C4-2B (cell line): ENCODE measurements around the gene CPSF4L.

Experiments
- ZFX ChIP-seq: fragments of 450-650 bp; IDR thresholded peaks from 2 replicates; pipeline ENCODE4 v1.6.1; 2017
- TF ChIP-seq, protein P1 (sequence below): fragments of 450-650 bp; conservative IDR thresholded peaks from 2 replicates; pipeline ENCODE4 v1.5.1; 2017; ENCODE audit warnings: mild to moderate bottlenecking

- TF ChIP-seq, protein P1, sequence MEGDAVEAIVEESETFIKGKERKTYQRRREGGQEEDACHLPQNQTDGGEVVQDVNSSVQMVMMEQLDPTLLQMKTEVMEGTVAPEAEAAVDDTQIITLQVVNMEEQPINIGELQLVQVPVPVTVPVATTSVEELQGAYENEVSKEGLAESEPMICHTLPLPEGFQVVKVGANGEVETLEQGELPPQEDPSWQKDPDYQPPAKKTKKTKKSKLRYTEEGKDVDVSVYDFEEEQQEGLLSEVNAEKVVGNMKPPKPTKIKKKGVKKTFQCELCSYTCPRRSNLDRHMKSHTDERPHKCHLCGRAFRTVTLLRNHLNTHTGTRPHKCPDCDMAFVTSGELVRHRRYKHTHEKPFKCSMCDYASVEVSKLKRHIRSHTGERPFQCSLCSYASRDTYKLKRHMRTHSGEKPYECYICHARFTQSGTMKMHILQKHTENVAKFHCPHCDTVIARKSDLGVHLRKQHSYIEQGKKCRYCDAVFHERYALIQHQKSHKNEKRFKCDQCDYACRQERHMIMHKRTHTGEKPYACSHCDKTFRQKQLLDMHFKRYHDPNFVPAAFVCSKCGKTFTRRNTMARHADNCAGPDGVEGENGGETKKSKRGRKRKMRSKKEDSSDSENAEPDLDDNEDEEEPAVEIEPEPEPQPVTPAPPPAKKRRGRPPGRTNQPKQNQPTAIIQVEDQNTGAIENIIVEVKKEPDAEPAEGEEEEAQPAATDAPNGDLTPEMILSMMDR, result no peak
- TF ChIP-seq ZFX, result no peak
Measured at GRCh38 chr17:73301369-73301768, 39.7 kb upstream of the CPSF4L start.
